Measurements from ENCODE around the gene SSBP2. TPM values are rescaled to one million over a fixed set of nuclear protein-coding genes. Genes with fewer than 3 reads are reported as not detected.
"Not testable (repeated sequence)": the region's sequence is repeated elsewhere in the genome, so short reads cannot be mapped to it uniquely, and the experiment has no call there.

Gene SSBP2
- total RNA-seq, 4 donors from 2014 or later = 45.3 to 83.1 (median 61.7) TPM

GRCh38 chr5:81630684-81631083, 120.2 kb downstream of the SSBP2 start:
- 62 to 83% methylated on average over 2 of the region's 2 CpGs for WGBS, 2 donors
- TF ChIP-seq POLR2A (IDR thresholded peaks at IDR 0.05) = no peak
- TF ChIP-seq, protein P1, sequence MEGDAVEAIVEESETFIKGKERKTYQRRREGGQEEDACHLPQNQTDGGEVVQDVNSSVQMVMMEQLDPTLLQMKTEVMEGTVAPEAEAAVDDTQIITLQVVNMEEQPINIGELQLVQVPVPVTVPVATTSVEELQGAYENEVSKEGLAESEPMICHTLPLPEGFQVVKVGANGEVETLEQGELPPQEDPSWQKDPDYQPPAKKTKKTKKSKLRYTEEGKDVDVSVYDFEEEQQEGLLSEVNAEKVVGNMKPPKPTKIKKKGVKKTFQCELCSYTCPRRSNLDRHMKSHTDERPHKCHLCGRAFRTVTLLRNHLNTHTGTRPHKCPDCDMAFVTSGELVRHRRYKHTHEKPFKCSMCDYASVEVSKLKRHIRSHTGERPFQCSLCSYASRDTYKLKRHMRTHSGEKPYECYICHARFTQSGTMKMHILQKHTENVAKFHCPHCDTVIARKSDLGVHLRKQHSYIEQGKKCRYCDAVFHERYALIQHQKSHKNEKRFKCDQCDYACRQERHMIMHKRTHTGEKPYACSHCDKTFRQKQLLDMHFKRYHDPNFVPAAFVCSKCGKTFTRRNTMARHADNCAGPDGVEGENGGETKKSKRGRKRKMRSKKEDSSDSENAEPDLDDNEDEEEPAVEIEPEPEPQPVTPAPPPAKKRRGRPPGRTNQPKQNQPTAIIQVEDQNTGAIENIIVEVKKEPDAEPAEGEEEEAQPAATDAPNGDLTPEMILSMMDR (IDR thresholded peaks at IDR 0.05) = no peak
- no peak overlapping the region for H3K4me3 ChIP-seq (ENCODE audit: low read depth, poor library complexity, severe bottlenecking)
- intact Hi-C loops (cut with DNase I; ENCODE audit: low total_unique reads) = no loop called here
- no peak for DNase-seq (ENCODE audit: low spot score in 2 of 2)

DNA sequence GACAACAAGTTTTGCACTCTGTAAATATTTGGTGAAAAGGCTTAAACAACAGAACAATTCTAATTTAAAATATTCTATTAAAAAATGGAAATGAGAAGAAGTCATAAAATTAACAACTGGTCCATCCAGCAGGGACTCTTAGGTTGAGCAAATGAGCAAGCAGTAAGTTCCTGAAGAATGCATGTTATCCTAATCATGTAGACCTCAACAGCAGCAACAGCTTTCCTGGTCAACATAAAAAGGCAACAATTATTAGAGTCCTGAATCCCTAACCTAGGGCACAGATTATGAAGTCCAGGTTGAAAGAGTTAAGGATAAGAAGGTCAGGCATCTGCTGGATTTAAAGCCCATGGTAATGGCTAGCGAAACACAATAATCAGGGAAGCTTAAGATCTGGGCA, 120.9 kb downstream of the SSBP2 start:
- H3K4me3 ChIP-seq (ENCODE audit: low read depth, poor library complexity, severe bottlenecking) = no peak overlapping the region
- DNase-seq (ENCODE audit: low spot score in 2 of 2) = no peak
- TF ChIP-seq, protein P1 (IDR thresholded peaks at IDR 0.05) = no peak
- no peak for TF ChIP-seq POLR2A (IDR thresholded peaks at IDR 0.05)
- intact Hi-C loops (cut with DNase I; ENCODE audit: low total_unique reads) = no loop called here
- 90 to 97% methylated on average over 1 of the region's 1 CpG for WGBS, 2 donors

DNA sequence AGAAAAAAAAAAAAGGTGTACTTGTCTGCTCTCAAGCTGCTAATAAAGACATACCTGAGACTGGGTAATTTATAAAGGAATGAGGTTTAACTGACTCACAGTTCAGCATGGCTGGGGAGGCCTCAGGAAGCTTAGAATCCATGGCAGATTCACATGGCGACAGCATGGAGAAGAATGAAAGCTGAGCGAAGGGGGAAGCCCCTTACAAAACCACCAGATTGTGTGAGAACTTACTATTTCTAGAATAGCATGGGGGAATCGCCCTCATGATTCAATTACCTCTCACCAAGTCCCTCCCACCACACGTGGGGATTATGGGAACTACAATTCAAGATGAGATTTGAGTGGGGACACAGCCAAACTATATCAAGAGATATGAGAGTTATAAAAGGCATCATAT, 122.8 kb downstream of the SSBP2 start:
- H3K4me3 ChIP-seq (ENCODE audit: low read depth, poor library complexity, severe bottlenecking); intact Hi-C loops (cut with DNase I; ENCODE audit: low total_unique reads); DNase-seq (ENCODE audit: low spot score in 2 of 2): not testable (repeated sequence)
- 87 to 89% methylated on average over 4 of the region's 4 CpGs for WGBS, 2 donors

DNA sequence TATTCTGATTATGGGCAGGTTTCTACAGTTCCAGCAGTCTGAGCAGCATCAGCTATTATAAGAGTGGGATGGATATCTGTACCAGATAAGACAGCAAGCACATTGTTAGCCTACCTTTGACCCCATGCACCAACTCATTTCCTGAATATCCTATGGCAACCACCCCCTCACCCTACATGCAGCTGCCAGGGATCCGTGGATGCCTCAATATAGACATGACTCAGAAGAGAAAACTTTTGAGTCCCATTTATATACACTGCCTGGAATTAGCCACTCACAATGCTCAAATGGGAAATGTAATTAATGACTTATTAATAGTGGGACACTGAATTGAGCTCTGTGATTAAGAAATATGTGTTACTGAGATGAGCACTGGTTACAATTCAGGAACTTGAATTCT, 124.4 kb downstream of the SSBP2 start:
- TF ChIP-seq, protein P1 (IDR thresholded peaks at IDR 0.05) = no peak
- TF ChIP-seq POLR2A (IDR thresholded peaks at IDR 0.05) = no peak

GRCh38 chr5:81609810-81610375, 141.0 kb downstream of the SSBP2 start:
- intact Hi-C loops (cut with DNase I; ENCODE audit: low total_unique reads) = no loop called here
- no peak overlapping the region for H3K4me3 ChIP-seq (ENCODE audit: low read depth, poor library complexity, severe bottlenecking)
- no peak for DNase-seq (ENCODE audit: low spot score in 2 of 2)
- TF ChIP-seq, protein P1 (IDR thresholded peaks at IDR 0.05) = no peak
- no peak for TF ChIP-seq POLR2A (IDR thresholded peaks at IDR 0.05)
- 93 to 94% methylated on average over 7 of the region's 7 CpGs for WGBS, 2 donors

More for the DNA sequence above, 124.4 kb downstream of the SSBP2 start:
- 27 to 48% methylated on average over 1 of the region's 1 CpG for WGBS, 2 donors
- intact Hi-C loops (cut with DNase I; ENCODE audit: low total_unique reads) = no loop called here
- DNase-seq (ENCODE audit: low spot score in 2 of 2) = no peak
- no peak overlapping the region for H3K4me3 ChIP-seq (ENCODE audit: low read depth, poor library complexity, severe bottlenecking)

GRCh38 chr5:81608976-81609375, 141.9 kb downstream of the SSBP2 start:
- TF ChIP-seq, protein P1 (IDR thresholded peaks at IDR 0.05) = no peak
- TF ChIP-seq POLR2A (IDR thresholded peaks at IDR 0.05) = no peak
- no peak for DNase-seq (ENCODE audit: low spot score in 2 of 2)
- intact Hi-C loops (cut with DNase I; ENCODE audit: low total_unique reads) = no loop called here
- no peak overlapping the region for H3K4me3 ChIP-seq (ENCODE audit: low read depth, poor library complexity, severe bottlenecking)
- 97% methylated on average over 1 of the region's 1 CpG for WGBS, 2 donors
